HepG2 (cell line): Measurements from ENCODE around the gene DQX1.

ENCODE experiments used
- ASH2L ChIP-seq: fragments of 300-600, 200-600 bp; sonication (generic); IDR thresholded peaks from 2 replicates; pipeline ENCODE4 v1.7.0; 2017; ENCODE audit warnings: low read depth, mild to moderate bottlenecking, moderate library complexity, mixed read lengths, low read length; ENCODE audit not compliant: insufficient read length
- ELF4 ChIP-seq: sonication (generic); formaldehyde crosslinking; IDR thresholded peaks from 2 replicates; pipeline ENCODE4 v1.5.0; 2020; ENCODE audit warnings: missing genetic modification reagents, mild to moderate bottlenecking, moderate library complexity, borderline replicate concordance
- FOXP4 ChIP-seq: sonication (generic); formaldehyde crosslinking; IDR thresholded peaks from 2 replicates; pipeline ENCODE4 v1.4.0; 2020; ENCODE audit warnings: missing genetic modification reagents
- ISX ChIP-seq: sonication (generic); formaldehyde crosslinking; conservative IDR thresholded peaks from 2 replicates; pipeline ENCODE4 v1.5.0; 2020; ENCODE audit warnings: missing genetic modification reagents
- NRL ChIP-seq: sonication (generic); formaldehyde crosslinking; IDR thresholded peaks from 2 replicates; pipeline ENCODE4 v1.5.0; 2020; ENCODE audit warnings: missing genetic modification reagents, mild to moderate bottlenecking, moderate library complexity, borderline replicate concordance
- TFDP1 ChIP-seq: IDR thresholded peaks from 2 replicates; pipeline ENCODE4 v1.6.1; 2016; ENCODE audit warnings: missing compliant biosample characterization, missing genetic modification reagents, borderline replicate concordance
- ZNF720 ChIP-seq: sonication (generic); formaldehyde crosslinking; IDR thresholded peaks from 2 replicates; pipeline ENCODE4 v1.4.0; 2020; ENCODE audit warnings: missing genetic modification reagents

GRCh38 chr2:74571058-74571457, 45.0 kb upstream of the DQX1 start:
- TF ChIP-seq FOXP4 (CRISPR knock-in tag) (no peak), ZNF720 (CRISPR knock-in tag) (no peak), ISX (CRISPR knock-in tag) (no peak), NRL (no peak), ELF4 (no peak), ASH2L (no peak), TFDP1 (CRISPR knock-in tag) (no peak)
